ENCODE measurements around the gene SLC24A3. TPM values are rescaled to one million over a fixed set of nuclear protein-coding genes. Genes with fewer than 3 reads are reported as not detected.

Gene SLC24A3
- total RNA-seq, 1 donor from 2014 or later = 14.0 TPM

DNA sequence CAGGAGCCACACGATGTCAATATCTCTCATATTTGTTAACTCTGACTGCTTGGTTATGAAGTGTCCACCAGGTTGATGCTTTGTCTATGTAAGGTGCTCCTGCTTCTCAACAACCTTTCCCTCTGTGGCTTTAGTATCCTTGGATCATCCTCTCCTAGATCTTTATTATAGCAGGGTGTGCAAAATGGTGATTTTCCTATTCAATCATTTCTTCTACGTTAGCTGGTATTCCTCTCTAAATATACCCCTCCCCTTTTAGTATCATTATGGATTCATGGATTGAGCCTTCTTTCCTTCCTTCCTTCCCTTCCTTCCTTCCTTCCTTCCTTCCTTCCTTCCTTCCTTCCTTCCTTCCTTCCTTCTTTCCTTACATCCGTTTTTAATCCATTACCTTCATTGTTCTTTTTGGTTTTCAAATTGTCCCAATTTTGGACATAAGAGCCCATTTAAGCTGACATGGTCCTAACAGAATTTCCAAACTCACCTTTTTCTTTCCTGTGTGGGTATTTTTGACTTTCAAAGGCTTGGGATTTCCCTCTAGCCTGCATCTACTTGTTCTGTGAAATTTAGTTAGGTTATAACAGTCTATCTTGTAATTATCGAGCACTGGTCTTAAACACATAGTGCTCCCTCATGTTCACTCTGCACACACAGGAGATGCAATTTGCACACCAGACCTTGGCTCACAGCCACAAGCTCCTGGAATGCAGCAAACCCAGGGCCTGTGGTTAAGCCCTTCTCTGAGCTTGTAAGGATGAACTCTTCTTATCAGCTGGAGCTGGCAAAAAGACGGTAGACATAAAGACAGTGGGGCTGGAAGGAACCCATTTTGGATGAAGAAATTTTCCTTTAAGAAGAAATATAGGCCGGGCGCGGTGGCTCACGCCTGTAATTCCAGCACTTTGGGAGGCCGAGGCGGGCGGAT lies 109.9 kb downstream of the SLC24A3 start:
- H3K4me1 Mint-ChIP-seq (ENCODE audit: unreplicated experiment) = peaks cover 2% of the 10 kb centered on the region
- H3K36me3 Mint-ChIP-seq = no peaks in the 10 kb centered on the region
- H3K27ac Mint-ChIP-seq = no peak overlapping the region
- H3K9me3 Mint-ChIP-seq = no peaks in the 10 kb centered on the region
- TF ChIP-seq CTCF (conservative IDR thresholded peaks at IDR 0.05) = no peak
- no peak for DNase-seq (ENCODE audit: extremely low spot score, unreplicated experiment)
- no peak overlapping the region for H3K4me3 Mint-ChIP-seq
- no peaks in the 10 kb centered on the region for H3K27me3 Mint-ChIP-seq

DNA sequence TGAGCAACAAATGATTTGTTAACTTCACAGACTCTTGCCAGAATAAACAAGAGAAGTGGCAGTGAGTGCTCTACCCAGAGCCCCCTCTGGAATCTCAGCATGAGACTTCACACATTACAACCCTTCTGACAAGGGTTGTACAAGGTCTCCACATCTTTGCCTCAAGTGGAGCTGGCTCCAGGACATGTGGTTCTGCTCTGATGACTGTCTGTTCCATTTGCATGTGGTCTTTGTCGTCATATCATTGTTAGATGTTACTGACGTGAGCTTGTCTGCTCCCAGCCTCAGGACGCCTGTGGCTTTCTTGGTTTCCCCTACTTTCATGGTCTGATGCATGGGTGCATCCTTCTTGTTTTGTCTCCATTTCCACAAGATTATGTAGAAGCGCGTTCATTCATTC lies 115.0 kb downstream of the SLC24A3 start:
- peaks cover 7% of the 10 kb centered on the region for H3K36me3 Mint-ChIP-seq
- DNase-seq (ENCODE audit: extremely low spot score, unreplicated experiment) = peak; percentile 10
- no peak for TF ChIP-seq CTCF (conservative IDR thresholded peaks at IDR 0.05)
- no peak overlapping the region for H3K27ac Mint-ChIP-seq
- H3K4me3 Mint-ChIP-seq = no peak overlapping the region
- H3K4me1 Mint-ChIP-seq (ENCODE audit: unreplicated experiment) = no peaks in the 10 kb centered on the region
- H3K9me3 Mint-ChIP-seq = no peaks in the 10 kb centered on the region
- peaks cover 4% of the 10 kb centered on the region for H3K27me3 Mint-ChIP-seq

DNA sequence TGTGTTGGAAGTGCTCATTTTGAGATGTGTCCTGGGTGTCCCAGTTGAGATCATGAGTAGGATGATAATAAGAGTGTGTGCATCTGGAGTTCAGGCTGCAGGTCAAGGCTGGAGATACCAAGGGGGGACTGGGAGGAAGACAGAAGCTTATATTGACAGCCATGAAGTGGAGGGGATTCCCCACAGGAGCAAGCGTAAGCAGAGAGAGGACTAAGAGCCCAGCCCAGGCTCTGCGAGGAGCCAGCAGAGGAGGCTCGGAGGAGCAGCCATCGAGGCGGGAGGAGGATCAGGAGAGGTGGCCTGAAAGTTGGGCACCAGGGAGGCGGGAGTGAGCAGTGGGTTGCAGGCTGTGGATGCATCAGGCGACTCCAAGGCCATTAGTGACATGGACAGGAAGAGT lies 116.2 kb downstream of the SLC24A3 start:
- H3K36me3 Mint-ChIP-seq = peaks cover 7% of the 10 kb centered on the region
- no peak overlapping the region for H3K27ac Mint-ChIP-seq

GRCh38 chr20:19330038-19330437 lies 117.6 kb downstream of the SLC24A3 start:
- Mint-ChIP-seq H3K36me3 (peaks cover 7% of the 10 kb centered on the region), H3K4me3 (no peak overlapping the region), H3K9me3 (no peaks in the 10 kb centered on the region), H3K27me3 (peaks cover 4% of the 10 kb centered on the region), H3K4me1 (ENCODE audit: unreplicated experiment) (peaks cover 6% of the 10 kb centered on the region), H3K27ac (no peak overlapping the region)
- no peak for TF ChIP-seq CTCF (conservative IDR thresholded peaks at IDR 0.05)
- DNase-seq (ENCODE audit: extremely low spot score, unreplicated experiment) = no peak

More for the DNA sequence above, 116.2 kb downstream of the SLC24A3 start:
- no peak overlapping the region for H3K4me3 Mint-ChIP-seq
- DNase-seq (ENCODE audit: extremely low spot score, unreplicated experiment) = peak; percentile 40
- peaks cover 2% of the 10 kb centered on the region for H3K4me1 Mint-ChIP-seq (ENCODE audit: unreplicated experiment)
- TF ChIP-seq CTCF (conservative IDR thresholded peaks at IDR 0.05) = no peak
- no peaks in the 10 kb centered on the region for H3K9me3 Mint-ChIP-seq
- peaks cover 4% of the 10 kb centered on the region for H3K27me3 Mint-ChIP-seq

- DNase-seq (ENCODE audit: extremely low spot score, unreplicated experiment) = no peak
- Mint-ChIP-seq H3K4me3 (no peak overlapping the region), H3K9me3 (no peaks in the 10 kb centered on the region), H3K27ac (no peak overlapping the region), H3K4me1 (ENCODE audit: unreplicated experiment) (peaks cover 6% of the 10 kb centered on the region), H3K27me3 (peaks cover 4% of the 10 kb centered on the region), H3K36me3 (peaks cover 7% of the 10 kb centered on the region)
- no peak for TF ChIP-seq CTCF (conservative IDR thresholded peaks at IDR 0.05)
Observed at GRCh38 chr20:19330731-19331130, 118.3 kb downstream of the SLC24A3 start.

All from type B pancreatic cell (in vitro differentiated cells).